ENCODE data around the gene GRID1.

Gene GRID1

DNA sequence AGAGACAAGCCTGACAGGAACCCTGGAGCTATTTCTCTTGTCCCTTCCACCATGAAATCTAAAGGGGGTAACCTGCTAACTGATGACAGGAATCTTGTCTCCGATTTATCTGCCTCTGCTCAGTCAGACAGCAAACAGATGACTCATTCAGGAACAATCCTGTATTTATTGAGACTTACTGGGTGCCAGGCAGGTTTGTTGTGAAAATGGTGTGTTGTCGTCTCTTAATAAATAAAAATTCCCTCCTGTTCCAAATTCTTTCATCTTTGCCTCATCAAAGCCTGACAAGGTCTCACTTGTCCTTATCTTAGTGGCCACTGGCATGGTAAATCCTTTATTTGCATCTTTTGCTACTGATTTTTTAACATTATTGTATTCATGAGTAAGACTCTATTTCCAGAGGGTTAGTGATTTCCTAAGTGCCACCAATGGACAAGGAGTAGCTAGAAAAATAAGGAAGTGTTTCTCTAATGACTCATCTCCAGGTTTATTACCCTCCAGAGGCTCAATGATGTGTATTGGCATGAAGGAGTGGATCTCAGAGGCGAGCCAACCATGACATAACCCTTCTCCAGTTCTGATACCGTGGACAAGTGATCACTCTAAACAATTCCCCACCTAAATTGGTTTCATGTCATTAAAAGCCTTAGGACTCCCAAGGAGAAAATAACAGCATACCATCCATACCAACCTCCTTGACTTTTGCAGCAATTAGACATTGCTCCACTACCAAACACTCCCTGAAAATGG, 724.0 kb downstream of the GRID1 start:
- DNase-seq (ENCODE audit: low read depth) = peak; percentile 85
- no peak overlapping the region for H3K4me3 ChIP-seq (ENCODE audit: control insufficient read depth, low read depth, low read length)
- TF ChIP-seq, protein P1, sequence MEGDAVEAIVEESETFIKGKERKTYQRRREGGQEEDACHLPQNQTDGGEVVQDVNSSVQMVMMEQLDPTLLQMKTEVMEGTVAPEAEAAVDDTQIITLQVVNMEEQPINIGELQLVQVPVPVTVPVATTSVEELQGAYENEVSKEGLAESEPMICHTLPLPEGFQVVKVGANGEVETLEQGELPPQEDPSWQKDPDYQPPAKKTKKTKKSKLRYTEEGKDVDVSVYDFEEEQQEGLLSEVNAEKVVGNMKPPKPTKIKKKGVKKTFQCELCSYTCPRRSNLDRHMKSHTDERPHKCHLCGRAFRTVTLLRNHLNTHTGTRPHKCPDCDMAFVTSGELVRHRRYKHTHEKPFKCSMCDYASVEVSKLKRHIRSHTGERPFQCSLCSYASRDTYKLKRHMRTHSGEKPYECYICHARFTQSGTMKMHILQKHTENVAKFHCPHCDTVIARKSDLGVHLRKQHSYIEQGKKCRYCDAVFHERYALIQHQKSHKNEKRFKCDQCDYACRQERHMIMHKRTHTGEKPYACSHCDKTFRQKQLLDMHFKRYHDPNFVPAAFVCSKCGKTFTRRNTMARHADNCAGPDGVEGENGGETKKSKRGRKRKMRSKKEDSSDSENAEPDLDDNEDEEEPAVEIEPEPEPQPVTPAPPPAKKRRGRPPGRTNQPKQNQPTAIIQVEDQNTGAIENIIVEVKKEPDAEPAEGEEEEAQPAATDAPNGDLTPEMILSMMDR (conservative IDR thresholded peaks at IDR 0.05; ENCODE audit: control insufficient read depth, insufficient read depth, low read depth, low read length) = no peak

DNA sequence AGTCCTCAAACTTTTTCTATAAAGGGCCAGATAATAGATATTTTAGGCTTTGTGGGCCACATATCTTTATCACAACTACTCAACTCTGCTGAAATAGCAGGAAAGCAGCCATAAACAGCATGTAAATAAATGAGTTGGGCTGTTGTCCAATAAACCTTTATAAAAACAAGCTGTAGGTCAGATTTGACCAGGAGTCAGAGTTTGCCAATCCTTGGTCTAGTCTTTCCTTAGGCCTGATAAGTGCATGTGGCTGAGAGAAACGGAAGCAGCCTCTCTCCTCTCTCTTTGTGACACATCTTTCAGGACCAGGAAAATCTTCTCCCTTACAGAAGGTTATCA, 724.5 kb downstream of the GRID1 start:
- TF ChIP-seq, protein P1 (conservative IDR thresholded peaks at IDR 0.05; ENCODE audit: control insufficient read depth, insufficient read depth, low read depth, low read length) = no peak

DNA sequence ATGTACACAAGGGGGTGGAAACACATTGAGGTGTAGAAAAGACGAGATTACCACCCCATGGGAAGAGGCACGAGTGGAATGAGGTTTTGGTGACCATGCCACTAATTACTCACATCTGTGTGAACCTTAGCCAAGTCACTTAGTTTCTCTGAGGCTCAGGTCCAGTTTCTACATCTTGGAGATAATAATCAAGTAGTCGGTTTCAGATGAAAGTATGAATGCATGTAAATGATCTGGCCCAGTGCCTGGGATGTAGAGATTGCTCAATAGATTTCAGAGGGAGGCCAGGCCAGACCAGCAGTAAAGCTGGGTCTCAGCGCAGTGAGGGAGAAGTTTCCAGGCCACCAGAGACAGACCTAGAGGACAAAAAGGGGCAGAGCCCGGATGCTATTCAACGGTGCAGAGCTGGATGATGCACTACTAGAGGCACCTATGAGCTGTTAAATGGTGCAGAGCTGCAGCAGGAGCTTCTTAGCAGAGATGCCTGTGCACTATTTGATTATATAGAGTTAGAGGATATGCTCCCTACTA, 725.1 kb downstream of the GRID1 start:
- TF ChIP-seq, protein P1 (conservative IDR thresholded peaks at IDR 0.05; ENCODE audit: control insufficient read depth, insufficient read depth, low read depth, low read length) = no peak
- DNase-seq (ENCODE audit: low read depth) = peak; percentile 36

More for the DNA sequence above, 724.5 kb downstream of the GRID1 start:
- DNase-seq (ENCODE audit: low read depth) = peak; percentile 50
- no peak overlapping the region for H3K4me3 ChIP-seq (ENCODE audit: control insufficient read depth, low read depth, low read length)

DNA sequence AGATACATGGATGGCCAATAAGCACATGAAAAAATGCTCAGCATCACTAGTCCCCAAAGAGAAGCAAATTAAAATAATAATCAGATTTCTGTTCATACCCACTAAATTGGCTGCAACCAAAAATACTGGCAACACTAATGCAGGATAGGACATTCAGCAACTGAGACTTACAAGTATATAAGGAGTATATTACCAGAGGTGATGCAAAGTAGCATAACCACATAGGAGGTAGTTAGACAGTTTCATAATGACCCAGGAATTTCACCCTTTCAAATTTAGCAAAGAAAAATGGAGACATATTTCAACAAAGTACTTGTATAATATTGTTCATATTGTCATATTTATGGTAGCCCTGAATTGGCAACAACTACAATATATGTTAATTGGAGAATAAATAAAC, 727.8 kb downstream of the GRID1 start:
- DNase-seq (ENCODE audit: low read depth) = no peak
- no peak overlapping the region for H3K4me3 ChIP-seq (ENCODE audit: control insufficient read depth, low read depth, low read length)
- TF ChIP-seq, protein P1 (conservative IDR thresholded peaks at IDR 0.05; ENCODE audit: control insufficient read depth, insufficient read depth, low read depth, low read length) = no peak

More for the DNA sequence above, 725.1 kb downstream of the GRID1 start:
- no peak overlapping the region for H3K4me3 ChIP-seq (ENCODE audit: control insufficient read depth, low read depth, low read length)

DNA sequence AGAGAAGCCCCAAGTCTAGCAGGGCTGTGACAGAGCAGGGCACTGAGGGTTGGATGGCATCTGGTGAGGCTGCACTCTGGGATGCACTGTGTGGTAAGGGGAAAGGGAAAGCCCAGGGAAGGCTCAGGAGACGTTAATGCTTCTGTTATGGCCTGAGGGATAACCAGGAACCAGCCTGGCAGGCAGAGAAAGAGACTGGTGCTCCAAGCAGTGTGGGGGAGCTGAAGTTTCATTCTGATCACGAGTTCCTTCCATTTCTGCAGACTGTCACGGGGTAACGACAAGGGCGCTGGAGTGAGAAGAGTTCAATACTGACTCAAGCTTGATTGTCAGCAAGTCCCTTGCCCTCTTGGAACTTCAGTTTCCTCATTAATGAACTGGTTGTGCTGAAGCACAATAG, 730.9 kb downstream of the GRID1 start:
- no peak for DNase-seq (ENCODE audit: low read depth)
- TF ChIP-seq, protein P1 (conservative IDR thresholded peaks at IDR 0.05; ENCODE audit: control insufficient read depth, insufficient read depth, low read depth, low read length) = no peak
- H3K4me3 ChIP-seq (ENCODE audit: control insufficient read depth, low read depth, low read length) = no peak overlapping the region

DNA sequence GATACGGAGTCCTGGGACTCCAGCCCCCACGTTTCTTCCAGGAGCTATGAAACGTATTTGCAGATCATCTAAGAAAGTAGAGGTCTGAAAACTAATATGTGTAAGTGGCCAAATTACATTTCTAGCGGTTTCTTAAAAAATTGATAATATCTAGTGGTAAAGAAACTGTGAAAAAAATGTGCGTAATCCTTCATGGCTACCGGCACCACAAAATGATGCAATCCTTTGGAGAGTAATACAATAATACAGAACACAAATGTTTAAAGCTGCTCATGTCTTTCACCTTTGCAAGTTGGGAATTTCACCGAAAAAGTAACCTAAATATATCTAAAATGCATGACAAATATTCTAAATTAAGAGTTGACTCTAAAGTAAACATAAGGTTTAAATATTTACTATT, 742.1 kb downstream of the GRID1 start:
- H3K4me3 ChIP-seq (ENCODE audit: control insufficient read depth, low read depth, low read length) = no peak overlapping the region
- TF ChIP-seq, protein P1 (conservative IDR thresholded peaks at IDR 0.05; ENCODE audit: control insufficient read depth, insufficient read depth, low read depth, low read length) = no peak
- no peak for DNase-seq (ENCODE audit: low read depth)

Data from fibroblast of mammary gland (primary cell).